HG02759 (cell line): ENCODE data around the gene TM7SF2.

Experiments
- ATAC-seq: cut with Tn5 transposase; IDR thresholded peaks from one replicate; pipeline ENCODE4 v1.9.1; 2021; ENCODE audit warnings: mild to moderate bottlenecking, moderate library complexity; ENCODE audit not compliant: unreplicated experiment

TM7SF2 gene

DNA sequence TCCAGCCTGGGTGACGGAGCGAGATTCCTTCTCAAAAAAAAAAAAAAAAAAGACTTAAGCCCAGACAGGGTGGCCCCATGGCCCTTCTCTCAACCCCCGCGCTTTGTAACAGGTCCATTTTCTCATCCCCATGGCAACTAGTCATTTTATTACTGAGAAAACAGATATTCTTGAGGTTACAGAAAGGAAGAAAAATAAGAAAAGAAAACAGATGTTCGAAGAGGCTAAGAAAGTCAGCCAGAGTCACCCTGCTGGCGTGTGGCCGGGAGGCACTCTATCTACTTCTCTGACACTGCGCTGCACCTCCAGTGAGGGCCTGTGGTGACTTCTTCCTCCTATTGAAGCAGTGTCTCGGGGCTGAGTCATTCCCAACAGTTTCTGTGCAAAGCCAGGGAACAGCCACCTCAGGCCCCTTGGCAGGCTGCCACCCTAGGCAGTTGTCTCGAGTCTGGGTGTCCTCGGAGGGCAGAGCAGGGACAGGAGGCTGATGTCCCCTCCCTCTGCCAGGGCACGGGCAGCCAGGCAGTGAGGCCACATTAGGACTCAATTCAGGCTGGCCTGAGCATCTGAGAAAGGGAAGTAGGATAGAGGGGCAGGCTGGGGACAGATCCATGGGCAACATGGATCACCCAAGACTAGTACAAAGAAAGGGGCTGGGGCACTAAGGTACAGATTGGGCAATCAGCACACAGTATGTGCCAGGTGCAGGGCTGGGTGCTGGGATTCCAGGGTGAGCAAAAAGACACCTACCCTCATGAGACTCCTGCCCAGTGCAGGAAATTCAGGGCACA, 39.0 kb downstream of the TM7SF2 start:
- no peak for ATAC-seq

DNA sequence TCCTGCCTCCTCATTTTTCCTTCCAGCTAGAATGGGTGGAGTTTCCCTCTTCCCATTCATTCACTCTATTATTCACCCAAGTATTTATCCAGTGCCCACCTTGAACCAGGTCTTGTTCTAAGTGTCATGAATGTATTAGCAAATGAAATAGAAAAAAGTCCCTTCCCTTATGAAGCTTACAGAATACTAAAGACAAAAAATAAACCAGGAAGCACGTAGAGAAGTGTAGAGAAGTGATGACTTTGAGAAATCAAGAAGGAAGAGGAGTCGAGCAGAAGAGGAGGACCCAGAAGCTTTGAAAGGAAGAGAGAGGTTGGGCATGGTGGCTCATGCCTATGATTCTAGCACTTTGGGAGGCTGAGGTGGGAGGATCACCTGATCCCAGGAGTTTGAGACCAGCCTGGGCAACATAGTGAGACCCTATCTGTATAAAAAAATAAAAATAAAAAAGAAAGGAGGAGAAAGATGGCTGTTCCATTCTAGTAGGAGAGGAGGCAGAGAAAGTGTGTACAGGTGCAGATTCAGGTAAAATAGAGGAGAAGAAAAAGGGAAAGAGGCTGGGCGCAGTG, 39.7 kb downstream of the TM7SF2 start:
- no peak for ATAC-seq

DNA sequence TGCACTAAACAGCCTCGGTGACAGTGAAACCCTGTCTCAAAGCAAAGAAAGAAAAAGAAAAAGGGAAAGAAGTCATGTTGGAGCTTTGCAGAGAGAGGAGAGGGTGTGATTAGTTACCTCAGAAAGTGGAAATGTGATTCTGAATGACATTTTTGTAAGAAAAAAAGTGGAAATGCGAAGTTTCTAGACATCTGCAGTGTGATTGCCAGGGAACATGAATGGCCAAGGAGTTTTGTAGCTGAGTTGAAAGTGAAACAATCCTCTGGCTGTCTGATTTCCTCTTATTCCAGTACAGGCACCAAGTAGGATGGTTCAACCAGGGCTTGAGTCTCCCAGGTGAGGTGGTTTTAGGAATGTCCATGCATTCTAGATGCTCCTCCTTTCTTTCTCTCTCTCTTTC, 40.5 kb downstream of the TM7SF2 start:
- no peak for ATAC-seq

DNA sequence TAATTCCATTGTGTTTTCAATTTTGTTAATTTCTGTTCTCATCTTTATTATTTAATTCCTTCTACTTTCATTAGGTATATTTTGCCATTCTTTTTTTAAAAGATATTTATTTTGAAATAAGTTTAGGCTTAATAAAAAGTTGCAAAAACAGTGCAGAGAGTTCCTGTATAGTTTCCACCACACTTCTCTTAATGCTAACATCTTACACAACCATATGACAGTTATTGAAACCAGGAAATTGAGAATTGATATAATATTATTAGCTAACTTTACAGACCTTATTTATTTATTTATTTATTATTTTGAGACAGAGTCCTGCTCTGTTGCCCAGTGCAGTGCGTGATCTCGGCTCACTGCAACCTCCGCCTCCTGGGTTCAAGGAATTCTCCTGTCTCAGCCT, 44.6 kb downstream of the TM7SF2 start:
- ATAC-seq = no peak

DNA sequence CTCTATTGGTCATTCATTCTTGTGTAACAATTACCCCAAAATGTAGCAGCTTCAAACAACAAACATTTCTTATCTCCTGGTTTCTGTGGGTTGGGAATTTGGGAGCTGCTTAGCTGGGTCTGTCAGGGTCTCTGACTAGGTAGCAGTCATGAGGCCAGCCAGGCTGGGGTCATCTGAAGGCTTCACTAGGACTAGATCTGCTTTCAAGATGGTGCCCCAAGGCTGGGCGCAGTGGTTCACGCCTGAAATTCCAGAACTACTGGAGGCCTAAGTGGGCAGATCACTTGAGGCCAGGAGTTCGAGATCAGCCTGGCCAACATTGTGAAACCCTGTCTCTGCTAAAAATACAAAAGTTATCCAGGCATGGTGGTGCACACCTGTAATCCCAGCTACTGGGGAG, 45.3 kb downstream of the TM7SF2 start:
- ATAC-seq = no peak

DNA sequence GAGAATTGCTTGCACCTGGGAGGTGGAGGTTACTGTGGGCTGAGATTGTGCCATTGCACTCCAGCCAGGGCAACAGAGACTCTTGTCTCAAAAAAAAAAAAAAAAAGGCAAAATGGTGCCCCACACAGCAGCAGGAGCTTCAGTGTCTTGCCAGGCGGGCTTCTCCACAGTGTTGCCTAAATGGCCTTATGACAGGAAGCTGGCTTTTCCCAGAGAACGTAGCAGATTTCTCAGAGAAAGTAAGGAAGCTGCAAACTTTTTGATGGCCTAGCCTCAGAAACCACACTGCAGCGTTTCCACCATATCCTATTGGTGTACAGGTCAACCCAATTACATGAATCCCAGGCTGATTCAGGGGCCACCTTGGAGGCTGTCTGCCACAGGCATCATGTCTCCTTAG, 45.7 kb downstream of the TM7SF2 start:
- no peak for ATAC-seq

DNA sequence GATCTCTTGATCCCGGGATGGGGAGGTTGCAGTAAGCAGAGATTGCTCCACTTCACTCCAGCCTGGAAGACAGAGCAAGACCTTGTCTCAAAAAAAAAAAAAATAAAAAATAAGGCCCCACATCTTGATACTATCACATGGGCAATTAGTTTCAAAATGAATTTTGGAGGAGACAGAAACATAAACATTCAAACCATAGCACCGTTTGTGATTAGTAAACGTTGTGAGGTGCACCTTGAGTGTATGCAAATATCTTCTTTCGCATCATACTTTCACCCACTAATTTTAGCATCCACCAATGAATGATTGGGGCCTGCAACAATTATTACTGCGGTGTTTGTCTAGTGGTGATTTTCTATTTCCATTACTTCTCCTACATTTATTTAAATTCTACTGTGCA, 47.3 kb downstream of the TM7SF2 start:
- ATAC-seq = peak; percentile 66

DNA sequence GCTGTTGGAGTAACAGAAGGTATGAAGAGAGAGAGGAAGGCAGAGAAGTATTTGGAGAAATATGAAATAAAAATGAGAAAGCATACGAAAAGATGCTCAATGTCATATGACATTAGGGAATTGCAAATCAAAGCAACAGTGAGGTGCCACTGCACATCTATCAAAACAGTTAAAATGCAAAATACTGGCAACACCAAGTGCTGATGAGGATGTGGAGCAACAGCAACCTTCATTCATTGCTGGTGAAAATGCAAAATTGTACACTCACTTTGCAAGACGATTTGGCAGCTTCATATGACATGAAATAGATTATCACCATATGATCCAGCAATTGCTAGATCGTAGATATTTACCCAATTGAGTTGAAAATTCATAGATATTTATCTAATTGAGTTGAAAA, 49.0 kb downstream of the TM7SF2 start:
- no peak for ATAC-seq

DNA sequence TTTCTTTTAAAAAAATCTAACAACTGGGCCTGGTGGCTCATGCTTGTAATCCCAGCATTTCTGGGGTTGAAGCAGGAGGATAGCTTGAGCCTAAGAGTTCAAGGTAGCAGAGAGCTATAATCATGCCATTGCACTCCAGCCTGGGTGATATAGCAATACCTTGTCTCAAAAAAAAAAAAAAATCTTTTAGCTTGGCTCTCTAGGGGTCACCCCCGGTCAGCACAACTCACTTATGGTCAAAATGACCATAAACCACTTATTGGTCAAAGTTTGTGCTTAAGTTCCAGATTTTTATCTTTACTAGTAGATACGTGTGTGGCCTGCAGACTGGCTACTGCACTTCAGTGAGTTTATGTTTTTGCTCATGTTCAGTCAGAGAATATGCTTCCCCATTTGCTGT, 52.0 kb downstream of the TM7SF2 start:
- ATAC-seq = no peak
